Left ventricle myocardium inferior (tissue), 1 donor: ENCODE measurements around the gene CXCL1. TPM values are rescaled to one million over a fixed set of nuclear protein-coding genes. Genes with fewer than 3 reads are reported as not detected.

Source experiments
- DNase-seq: peaks from one replicate; pipeline ENCODE4 v3.0.0-alpha.2; 2020
- H3K27ac ChIP-seq: fragments of 200-600 bp; replicated peaks from 2 replicates; pipeline ENCODE4 v1.8.0; 2021
- H3K27me3 ChIP-seq: fragments of 200-600 bp; 2 replicates; pipeline ENCODE4 v1.8.0; 2021; ENCODE audit warnings: low read depth
- H3K36me3 ChIP-seq: fragments of 200-600 bp; 2 replicates; pipeline ENCODE4 v1.8.0; 2021
- H3K4me1 ChIP-seq: fragments of 200-600 bp; 2 replicates; pipeline ENCODE4 v1.8.0; 2021
- H3K4me3 ChIP-seq: fragments of 200-600 bp; 2 replicates; pipeline ENCODE4 v1.8.0; 2021; ENCODE audit warnings: mild to moderate bottlenecking, moderate library complexity
- H3K9me3 ChIP-seq: fragments of 200-600 bp; replicated peaks from 2 replicates; pipeline ENCODE4 v1.8.0; 2021
- CTCF ChIP-seq: fragments of 200-600 bp; IDR thresholded peaks from 2 replicates; pipeline ENCODE4 v1.8.0; 2021; ENCODE audit warnings: antibody characterized with exemption, mild to moderate bottlenecking, borderline replicate concordance
- intact Hi-C: fragments of 100-400 bp; cut with micrococcal nuclease; formaldehyde crosslinking; loops from one replicate; pipeline ENCODE4 v1.11.0; 2022
- long read RNA-seq: library from polyadenylated mRNA; unstranded; transcript quantifications from one replicate; pipeline ENCODE4 v2.0.0, GENCODE V29; 2021
- total RNA-seq: library from RNA; stranded (reverse); fragmentation: NEBNext Ultra II Directional; extraction: Animal tissue kit (Norgen Biotek cat#: 25700); gene quantifications from one replicate; pipeline ENCODE4 v1.2.1, GENCODE V29; 2021
- donor health status: DM: no; HTN: yes; CAD: no; lungs with severe emphysema.

CXCL1 gene
- 0.55 TPM for total RNA-seq
- long read RNA-seq, partial matches to known transcripts, result 0 of 1 reads
- long read RNA-seq, other reads (novel, unspliced or antisense), result 0 of 1 reads

GRCh38 chr4:73869130-73870055 is at the start of gene CXCL1:
CXCL1 (plus strand) TSS chr4:73869393; CDS start chr4:73869471, 78 bp downstream.
- intact Hi-C loops, result loop anchor here (10.0 kb wide), 1 partner anchor 135 kb away; no protein-coding TSS in a partner anchor
- TF ChIP-seq CTCF, result no peak
- Histone ChIP-seq H3K27ac (peak within 1 kb of the TSS; percentile 74), H3K4me1 (peaks cover 18% of the 10 kb centered on the region), H3K9me3 (no peaks in the 10 kb centered on the region), H3K27me3 (peaks cover 24% of the 10 kb centered on the region), H3K4me3 (peak within 1 kb of the TSS; percentile 75), H3K36me3 (no peaks in the 10 kb centered on the region)
- DNase-seq, result peak; percentile 58

- Histone ChIP-seq H3K4me1 (no peaks in the 10 kb centered on the region), H3K4me3 (no peak overlapping the region), H3K36me3 (no peaks in the 10 kb centered on the region), H3K27me3 (no peaks in the 10 kb centered on the region), H3K27ac (no peak overlapping the region), H3K9me3 (no peaks in the 10 kb centered on the region)
- intact Hi-C loops, result no loop called here
- DNase-seq, result no peak
- no peak for TF ChIP-seq CTCF
Measured at GRCh38 chr4:73821325-73821724, 47.9 kb upstream of the CXCL1 start.

- DNase-seq, result no peak
- H3K36me3 ChIP-seq, result no peaks in the 10 kb centered on the region
- H3K4me3 ChIP-seq, result no peak overlapping the region
- no peaks in the 10 kb centered on the region for H3K4me1 ChIP-seq
- H3K9me3 ChIP-seq, result peaks cover 4% of the 10 kb centered on the region
- no peaks in the 10 kb centered on the region for H3K27me3 ChIP-seq
- no peak overlapping the region for H3K27ac ChIP-seq
- TF ChIP-seq CTCF, result no peak
- intact Hi-C loops, result no loop called here
Measured at GRCh38 chr4:73822389-73822788, 46.8 kb upstream of the CXCL1 start.

GRCh38 chr4:73822812-73823504 is 46.2 kb upstream of the CXCL1 start:
- Histone ChIP-seq H3K4me3 (no peak overlapping the region), H3K36me3 (no peaks in the 10 kb centered on the region), H3K27me3 (no peaks in the 10 kb centered on the region), H3K27ac (no peak overlapping the region), H3K9me3 (peaks cover 9% of the 10 kb centered on the region), H3K4me1 (no peaks in the 10 kb centered on the region)
- TF ChIP-seq CTCF, result no peak
- intact Hi-C loops, result no loop called here
- DNase-seq, result no peak

- intact Hi-C loops, result no loop called here
Measured at GRCh38 chr4:73823760-73824159, 45.4 kb upstream of the CXCL1 start.

More at GRCh38 chr4:73823760-73824159, 45.4 kb upstream of the CXCL1 start:
- Histone ChIP-seq H3K27ac (no peak overlapping the region), H3K36me3 (no peaks in the 10 kb centered on the region), H3K9me3 (peaks cover 11% of the 10 kb centered on the region), H3K27me3 (no peaks in the 10 kb centered on the region), H3K4me1 (no peaks in the 10 kb centered on the region), H3K4me3 (no peak overlapping the region)
- no peak for DNase-seq
- no peak for TF ChIP-seq CTCF
